ENCODE measurements around the gene SOCS3.
"Not testable (repeated sequence)": the region's sequence is repeated elsewhere in the genome, so short reads cannot be mapped to it uniquely, and the experiment has no call there.

Gene SOCS3

DNA sequence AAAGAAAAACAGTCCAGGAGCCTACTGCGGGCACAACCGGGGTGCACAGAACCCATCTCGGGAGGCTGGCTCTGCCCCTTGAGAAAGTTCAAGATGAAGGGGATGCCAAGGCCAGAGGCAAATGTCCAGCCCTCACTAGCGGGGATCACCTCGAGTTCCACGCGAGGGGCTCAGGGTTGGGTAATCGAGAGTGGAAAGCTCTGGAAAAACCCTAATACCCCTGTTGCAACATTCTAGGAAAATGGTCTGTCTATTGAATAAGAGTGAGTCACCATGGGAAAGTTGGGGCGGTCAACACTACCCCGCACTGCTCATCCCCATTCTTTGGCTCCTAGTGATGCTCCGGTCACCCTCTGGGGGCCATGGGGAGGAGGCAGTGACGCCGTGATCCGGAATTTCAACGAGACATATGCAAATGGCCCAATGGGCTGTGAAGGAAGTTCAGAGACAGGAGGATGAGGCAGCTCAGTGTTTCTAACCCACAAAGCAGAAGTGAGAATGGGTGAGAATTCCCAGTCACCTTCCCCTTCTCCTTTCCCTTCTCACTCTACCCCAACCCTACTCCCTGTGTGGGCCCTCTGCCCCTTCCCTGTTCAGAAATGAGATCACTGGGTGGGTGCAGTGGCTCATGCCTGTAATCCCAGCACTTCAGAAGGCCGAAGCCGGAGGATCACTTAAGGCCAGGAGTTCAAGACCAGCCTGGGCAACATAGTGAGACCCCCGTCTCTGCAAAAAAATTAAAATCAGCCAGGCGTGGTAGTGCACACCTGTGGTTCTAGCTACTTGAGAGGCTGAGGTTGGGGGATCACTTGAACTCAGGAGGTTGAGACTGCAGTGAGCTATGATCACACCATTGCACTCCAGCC lies 22.4 kb downstream of the SOCS3 start:
- no peak for DNase-seq (ENCODE audit: low read depth)
- peaks cover 42% of the 10 kb centered on the region for H3K4me1 ChIP-seq (ENCODE audit: control insufficient read depth, insufficient read depth, low read length)
- H3K9ac ChIP-seq (ENCODE audit: low read length), result peak overlapping the region; percentile 65
- H3K4me3 ChIP-seq (ENCODE audit: low read length), result no peak overlapping the region
- no peaks in the 10 kb centered on the region for H3K9me3 ChIP-seq (ENCODE audit: control insufficient read depth, low read length)
- no peaks in the 10 kb centered on the region for H3K27me3 ChIP-seq (replicated peaks; ENCODE audit: control insufficient read depth, insufficient read depth, low read length)
- no peaks in the 10 kb centered on the region for H3K36me3 ChIP-seq (ENCODE audit: control insufficient read depth, insufficient read depth, low read length, severe bottlenecking)

DNA sequence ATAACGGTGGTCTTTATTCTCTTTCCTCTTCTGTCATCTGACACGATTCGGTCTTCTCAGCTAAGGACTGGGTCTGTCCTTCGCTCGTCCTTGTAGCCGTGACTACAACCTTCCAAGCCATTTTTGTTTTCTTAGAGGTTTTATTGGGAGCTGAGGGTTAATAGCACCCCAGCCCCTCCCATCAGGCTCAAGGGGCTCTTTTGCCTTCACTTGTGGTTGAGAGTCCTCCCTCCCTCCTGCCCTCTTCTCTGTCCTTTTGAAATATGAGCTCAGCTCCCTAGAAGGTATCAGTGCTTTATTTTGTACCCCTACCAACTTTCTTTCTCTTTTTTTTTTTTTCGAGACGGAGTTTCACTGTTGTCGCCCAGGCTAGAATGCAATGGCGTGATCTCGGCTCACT lies 24.7 kb downstream of the SOCS3 start:
- H3K36me3 ChIP-seq (ENCODE audit: control insufficient read depth, insufficient read depth, low read length, severe bottlenecking), result no peaks in the 10 kb centered on the region
- H3K27me3 ChIP-seq (replicated peaks; ENCODE audit: control insufficient read depth, insufficient read depth, low read length), result no peaks in the 10 kb centered on the region
- no peak for DNase-seq (ENCODE audit: low read depth)
- H3K9ac ChIP-seq (ENCODE audit: low read length), result peak overlapping the region; percentile 45
- peaks cover 45% of the 10 kb centered on the region for H3K4me1 ChIP-seq (ENCODE audit: control insufficient read depth, insufficient read depth, low read length)
- no peak overlapping the region for H3K4me3 ChIP-seq (ENCODE audit: low read length)
- no peaks in the 10 kb centered on the region for H3K9me3 ChIP-seq (ENCODE audit: control insufficient read depth, low read length)

DNA sequence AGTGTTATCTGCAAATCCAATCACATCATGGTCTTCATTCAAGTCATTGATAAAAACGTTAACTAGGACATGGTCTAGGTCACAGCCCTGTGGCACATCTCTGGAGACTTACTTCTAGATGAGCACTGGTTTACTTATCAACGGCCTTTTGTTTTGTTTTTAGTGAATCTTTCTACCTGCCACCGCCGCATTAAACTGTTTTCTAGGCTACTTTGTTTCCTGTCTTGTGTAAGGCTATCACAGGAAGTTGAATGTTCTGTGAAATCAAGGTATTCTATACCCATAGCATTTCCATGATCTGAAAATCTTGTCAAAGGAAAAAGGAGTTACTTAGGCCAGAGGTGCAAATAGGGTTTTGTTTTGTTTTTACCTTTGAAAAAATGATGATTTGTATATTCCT lies 26.9 kb downstream of the SOCS3 start:
- no peak overlapping the region for H3K4me3 ChIP-seq (ENCODE audit: low read length)
- no peaks in the 10 kb centered on the region for H3K27me3 ChIP-seq (replicated peaks; ENCODE audit: control insufficient read depth, insufficient read depth, low read length)
- H3K9ac ChIP-seq (ENCODE audit: low read length), result no peak overlapping the region
- no peaks in the 10 kb centered on the region for H3K9me3 ChIP-seq (ENCODE audit: control insufficient read depth, low read length)
- H3K4me1 ChIP-seq (ENCODE audit: control insufficient read depth, insufficient read depth, low read length), result peaks cover 60% of the 10 kb centered on the region
- no peaks in the 10 kb centered on the region for H3K36me3 ChIP-seq (ENCODE audit: control insufficient read depth, insufficient read depth, low read length, severe bottlenecking)
- no peak for DNase-seq (ENCODE audit: low read depth)

DNA sequence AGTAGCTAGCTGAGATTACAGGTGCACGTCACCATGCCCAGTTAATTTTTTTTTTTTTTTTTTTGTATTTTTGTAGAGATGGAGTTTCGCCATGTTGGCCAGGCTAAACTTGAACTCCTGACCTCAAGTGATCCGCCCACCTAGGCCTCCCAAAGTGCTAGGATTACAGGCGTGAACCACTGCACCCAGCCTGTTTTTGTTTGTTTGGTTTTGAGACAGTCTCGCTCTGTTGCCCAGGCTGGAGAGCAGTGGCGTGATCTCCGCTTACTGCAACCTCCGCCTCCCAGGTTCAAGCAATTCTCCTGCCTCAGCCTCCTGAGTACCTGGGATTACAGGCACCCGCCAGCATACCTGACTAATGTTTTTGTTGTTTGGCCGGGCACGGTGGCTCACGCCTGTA lies 28.5 kb downstream of the SOCS3 start:
- DNase-seq (ENCODE audit: low read depth); H3K27me3 ChIP-seq (replicated peaks; ENCODE audit: control insufficient read depth, insufficient read depth, low read length); H3K36me3 ChIP-seq (ENCODE audit: control insufficient read depth, insufficient read depth, low read length, severe bottlenecking); H3K9ac ChIP-seq (ENCODE audit: low read length); H3K4me3 ChIP-seq (ENCODE audit: low read length); H3K9me3 ChIP-seq (ENCODE audit: control insufficient read depth, low read length): not testable (repeated sequence)
- peaks cover 48% of the 10 kb centered on the region for H3K4me1 ChIP-seq (ENCODE audit: control insufficient read depth, insufficient read depth, low read length)

DNA sequence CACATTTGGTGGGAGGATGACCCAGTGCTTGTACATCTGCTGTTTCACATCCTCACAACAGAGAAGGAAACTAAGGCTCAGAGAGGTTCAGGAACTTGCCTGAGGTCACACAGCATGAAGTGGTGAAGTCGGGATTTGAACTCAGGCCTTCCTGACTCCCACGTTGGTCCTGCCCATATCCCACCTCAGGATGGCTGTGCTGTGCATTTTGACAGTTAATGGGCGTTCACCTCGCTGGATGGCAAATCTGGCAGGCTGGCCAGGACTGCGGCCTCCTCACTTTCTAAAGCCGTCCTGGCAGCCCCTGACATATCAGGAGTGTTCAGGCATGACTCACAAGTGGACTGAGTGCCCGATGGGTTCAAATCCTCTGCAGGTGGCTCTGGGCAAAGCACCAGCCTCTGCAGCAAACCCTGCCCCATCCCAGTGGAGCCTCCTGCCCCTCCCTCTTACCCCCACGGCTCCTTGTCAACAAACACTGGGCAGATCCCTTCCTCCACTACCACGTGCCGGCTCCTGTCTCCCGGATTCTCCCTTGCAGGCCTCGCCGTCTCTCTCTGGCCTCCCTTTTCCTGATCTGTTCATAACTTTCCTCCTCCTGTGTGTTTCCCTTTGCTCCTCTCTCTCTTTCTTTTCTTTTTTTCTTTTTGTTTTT lies 29.2 kb downstream of the SOCS3 start:
- H3K4me1 ChIP-seq (ENCODE audit: control insufficient read depth, insufficient read depth, low read length), result peaks cover 54% of the 10 kb centered on the region

DNA sequence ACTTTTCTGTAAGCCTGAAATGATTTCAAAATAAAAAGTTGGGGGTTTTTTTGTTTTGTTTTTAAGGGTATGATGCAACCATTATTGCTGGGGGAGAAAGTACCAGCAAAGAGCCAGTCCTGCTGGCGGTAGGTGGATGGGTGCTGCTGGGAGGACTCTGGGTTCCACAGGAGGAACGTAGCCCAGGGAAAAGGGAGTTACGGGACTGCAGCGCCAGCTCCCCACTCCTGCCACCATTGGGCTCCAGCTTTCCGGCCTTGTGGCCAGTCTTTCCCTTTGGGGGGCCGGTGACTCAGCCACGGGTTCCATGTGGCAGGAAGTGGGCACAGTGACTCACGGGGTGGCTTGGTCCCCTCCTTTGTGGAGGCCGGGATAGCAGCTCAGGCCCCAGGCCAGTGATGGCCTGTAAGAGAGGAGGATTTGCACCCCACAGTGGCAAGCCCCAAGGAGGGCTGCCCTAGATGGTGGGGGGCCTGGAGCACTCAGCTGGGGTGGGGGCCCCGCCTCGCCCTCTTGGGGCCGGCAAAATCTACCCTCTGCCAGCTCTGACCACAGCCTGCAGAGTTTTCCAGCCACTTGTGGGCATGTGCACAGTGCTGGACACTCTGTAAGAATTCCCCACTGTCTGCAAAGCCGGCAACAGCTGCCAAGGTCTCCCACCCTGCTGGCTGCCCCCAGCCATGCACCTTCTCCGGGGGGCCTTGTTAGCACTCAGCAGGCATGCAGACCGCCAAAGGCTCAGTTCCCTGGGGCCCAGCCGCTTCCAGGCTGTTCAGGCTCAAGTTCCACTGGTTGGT lies 30.4 kb downstream of the SOCS3 start:
- no peaks in the 10 kb centered on the region for H3K27me3 ChIP-seq (replicated peaks; ENCODE audit: control insufficient read depth, insufficient read depth, low read length)

More for the DNA sequence above, 29.2 kb downstream of the SOCS3 start:
- DNase-seq (ENCODE audit: low read depth), result no peak
- Histone ChIP-seq H3K9ac (ENCODE audit: low read length) (peak overlapping the region; percentile 23), H3K36me3 (ENCODE audit: control insufficient read depth, insufficient read depth, low read length, severe bottlenecking) (no peaks in the 10 kb centered on the region), H3K27me3 (replicated peaks; ENCODE audit: control insufficient read depth, insufficient read depth, low read length) (no peaks in the 10 kb centered on the region), H3K9me3 (ENCODE audit: control insufficient read depth, low read length) (no peaks in the 10 kb centered on the region), H3K4me3 (ENCODE audit: low read length) (no peak overlapping the region)

DNA sequence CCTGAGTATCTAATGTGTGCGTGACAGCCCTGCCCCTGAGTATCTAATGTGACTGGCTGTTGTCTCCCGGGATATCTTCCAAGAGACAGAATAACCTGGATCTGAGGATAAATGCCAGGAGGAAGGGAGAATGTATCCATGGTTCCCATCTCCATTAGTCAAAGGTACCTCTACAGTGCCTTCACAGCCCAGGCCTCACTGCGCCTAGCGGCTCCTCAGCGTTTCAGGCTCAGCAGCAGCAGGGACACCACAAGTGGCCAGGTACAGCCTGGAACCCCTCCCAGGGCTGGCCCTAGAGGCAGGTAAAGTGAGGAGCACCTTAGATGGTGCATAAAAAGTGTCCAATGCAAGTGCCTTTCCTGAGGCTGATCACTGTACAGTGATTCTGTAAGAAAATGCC lies 32.0 kb downstream of the SOCS3 start:
- Histone ChIP-seq H3K9me3 (ENCODE audit: control insufficient read depth, low read length) (no peaks in the 10 kb centered on the region), H3K9ac (ENCODE audit: low read length) (peak overlapping the region; percentile 88), H3K36me3 (ENCODE audit: control insufficient read depth, insufficient read depth, low read length, severe bottlenecking) (no peaks in the 10 kb centered on the region), H3K4me3 (ENCODE audit: low read length) (no peak overlapping the region), H3K27me3 (replicated peaks; ENCODE audit: control insufficient read depth, insufficient read depth, low read length) (no peaks in the 10 kb centered on the region), H3K4me1 (ENCODE audit: control insufficient read depth, insufficient read depth, low read length) (peaks cover 65% of the 10 kb centered on the region)
- DNase-seq (ENCODE audit: low read depth), result no peak

More for the DNA sequence above, 30.4 kb downstream of the SOCS3 start:
- Histone ChIP-seq H3K9ac (ENCODE audit: low read length) (peak overlapping the region; percentile 88), H3K4me3 (ENCODE audit: low read length) (peak overlapping the region; percentile 53), H3K9me3 (ENCODE audit: control insufficient read depth, low read length) (no peaks in the 10 kb centered on the region), H3K4me1 (ENCODE audit: control insufficient read depth, insufficient read depth, low read length) (peaks cover 58% of the 10 kb centered on the region), H3K36me3 (ENCODE audit: control insufficient read depth, insufficient read depth, low read length, severe bottlenecking) (no peaks in the 10 kb centered on the region)
- peak; percentile 73 for DNase-seq (ENCODE audit: low read depth)

DNA sequence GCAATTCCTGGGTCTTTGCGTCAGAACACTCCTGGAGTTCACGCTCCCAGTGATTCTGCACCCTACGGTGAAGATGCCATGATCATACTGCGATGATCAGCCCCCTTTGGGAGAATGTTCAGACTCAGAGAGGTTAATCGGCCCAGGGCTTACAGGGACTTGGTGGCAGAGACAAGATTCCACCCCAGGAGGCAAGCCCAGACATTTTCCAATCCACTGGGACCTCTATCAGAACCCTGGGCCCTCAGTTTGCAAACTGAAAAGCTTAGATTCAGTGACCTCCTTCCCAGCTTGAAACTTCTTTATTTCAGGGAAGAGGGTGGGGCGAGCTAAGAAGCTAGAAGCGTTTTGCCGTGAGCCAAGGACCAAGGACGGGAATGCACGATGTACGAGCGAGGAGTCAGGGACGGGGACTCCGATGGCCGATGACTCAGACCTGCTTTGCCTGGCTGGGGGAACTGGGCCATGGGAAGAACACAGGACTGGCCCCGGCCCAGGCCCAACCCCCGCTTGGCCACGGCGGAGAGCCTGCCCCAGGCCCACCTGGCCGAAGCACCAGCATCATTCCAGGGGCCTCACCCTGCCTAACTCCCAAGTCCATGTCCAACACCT lies 34.7 kb downstream of the SOCS3 start:
- peak; percentile 77 for DNase-seq (ENCODE audit: low read depth)
- peak overlapping the region; percentile 72 for H3K4me3 ChIP-seq (ENCODE audit: low read length)

DNA sequence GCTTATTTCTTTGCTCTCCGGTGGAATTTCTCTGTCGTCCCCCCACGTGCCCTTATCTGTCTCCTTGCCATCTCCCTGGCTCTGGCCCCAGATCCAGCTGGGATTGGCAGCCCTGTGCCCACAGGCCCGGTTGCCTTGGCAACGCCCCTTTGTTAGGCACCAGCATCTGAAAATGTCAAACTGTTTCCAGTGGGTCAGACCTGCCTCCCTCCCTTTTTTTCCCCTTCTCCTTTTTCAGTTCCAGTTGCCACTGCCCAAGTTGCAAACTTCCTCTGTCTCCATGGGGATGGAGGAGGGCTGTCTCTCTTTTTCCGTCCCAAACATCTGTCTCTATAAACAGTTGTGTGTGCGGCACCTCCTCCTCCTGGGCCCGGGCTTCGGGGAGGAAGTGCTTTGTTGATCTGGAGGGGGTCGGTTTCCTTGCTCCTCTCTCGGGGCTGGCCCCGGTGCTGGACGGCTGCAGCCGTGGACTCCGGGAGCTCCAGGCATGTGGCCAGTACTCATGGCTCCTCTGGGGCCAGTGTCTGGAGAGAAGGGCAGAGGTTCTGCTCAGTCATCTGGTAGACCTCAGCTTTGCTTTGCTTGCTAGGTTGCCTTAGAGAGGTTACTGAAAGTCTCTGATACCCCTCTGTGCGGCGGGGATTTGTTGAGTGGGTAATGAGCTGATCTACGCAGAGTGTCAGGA lies 35.3 kb downstream of the SOCS3 start:
- Histone ChIP-seq H3K4me3 (ENCODE audit: low read length) (peak overlapping the region; percentile 72), H3K9ac (ENCODE audit: low read length) (peak overlapping the region; percentile 89), H3K4me1 (ENCODE audit: control insufficient read depth, insufficient read depth, low read length) (peaks cover 60% of the 10 kb centered on the region), H3K9me3 (ENCODE audit: control insufficient read depth, low read length) (no peaks in the 10 kb centered on the region), H3K27me3 (replicated peaks; ENCODE audit: control insufficient read depth, insufficient read depth, low read length) (no peaks in the 10 kb centered on the region), H3K36me3 (ENCODE audit: control insufficient read depth, insufficient read depth, low read length, severe bottlenecking) (no peaks in the 10 kb centered on the region)
- peak; percentile 88 for DNase-seq (ENCODE audit: low read depth)

More for the DNA sequence above, 34.7 kb downstream of the SOCS3 start:
- peak overlapping the region; percentile 89 for H3K9ac ChIP-seq (ENCODE audit: low read length)
- H3K27me3 ChIP-seq (replicated peaks; ENCODE audit: control insufficient read depth, insufficient read depth, low read length), result no peaks in the 10 kb centered on the region
- no peaks in the 10 kb centered on the region for H3K9me3 ChIP-seq (ENCODE audit: control insufficient read depth, low read length)
- H3K4me1 ChIP-seq (ENCODE audit: control insufficient read depth, insufficient read depth, low read length), result peaks cover 65% of the 10 kb centered on the region
- H3K36me3 ChIP-seq (ENCODE audit: control insufficient read depth, insufficient read depth, low read length, severe bottlenecking), result no peaks in the 10 kb centered on the region

DNA sequence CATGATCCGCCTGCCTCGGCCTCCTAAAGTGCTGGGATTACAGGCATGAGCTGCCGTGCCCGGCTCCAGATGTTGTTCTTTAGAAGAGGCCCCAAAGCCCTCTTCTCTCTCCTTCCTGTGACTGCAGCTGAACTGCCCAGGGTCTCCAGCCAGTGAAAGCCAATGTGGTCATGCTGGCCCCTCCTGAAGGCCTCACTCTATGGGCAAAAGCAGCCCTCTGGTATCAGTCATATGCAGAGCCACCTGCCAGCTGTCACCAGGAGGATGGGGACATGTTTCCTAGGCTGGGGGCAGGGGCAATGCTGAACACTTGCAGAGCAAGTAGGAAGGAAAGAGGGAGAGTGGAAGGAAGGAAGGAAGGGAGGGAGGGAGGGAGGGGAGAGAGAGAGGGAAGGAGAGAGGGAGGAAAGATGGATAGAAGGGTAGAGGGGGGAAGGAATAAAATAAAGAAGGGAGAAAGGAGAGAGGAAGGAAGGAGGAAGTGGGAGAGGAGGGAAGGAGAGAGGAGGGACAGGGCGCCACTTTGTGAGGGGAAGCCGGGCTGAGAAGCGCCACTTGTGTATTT lies 36.0 kb downstream of the SOCS3 start:
- DNase-seq (ENCODE audit: low read depth), result peak; percentile 12
- Histone ChIP-seq H3K9ac (ENCODE audit: low read length) (peak overlapping the region; percentile 89), H3K4me1 (ENCODE audit: control insufficient read depth, insufficient read depth, low read length) (peaks cover 53% of the 10 kb centered on the region), H3K27me3 (replicated peaks; ENCODE audit: control insufficient read depth, insufficient read depth, low read length) (no peaks in the 10 kb centered on the region), H3K36me3 (ENCODE audit: control insufficient read depth, insufficient read depth, low read length, severe bottlenecking) (no peaks in the 10 kb centered on the region), H3K4me3 (ENCODE audit: low read length) (peak overlapping the region; percentile 72), H3K9me3 (ENCODE audit: control insufficient read depth, low read length) (no peaks in the 10 kb centered on the region)

All from adipocyte (in vitro differentiated cells).